Measurements from ENCODE around the gene VARS2. TPM values are rescaled to one million over a fixed set of nuclear protein-coding genes. Genes with fewer than 3 reads are reported as not detected.

The VARS2 gene
- total and polyA plus RNA-seq, 8 donors = 11.3 to 40.6 (median 18.9) TPM

- H3K27ac ChIP-seq = no peak overlapping the region
- no peaks in the 10 kb centered on the region for H3K4me1 ChIP-seq
- H3K4me3 ChIP-seq = no peak overlapping the region
- intact Hi-C loops (cut with DNase I) = no loop called here
- H3K27me3 ChIP-seq = no peaks in the 10 kb centered on the region
- H3K36me3 ChIP-seq = no peaks in the 10 kb centered on the region
- 77 to 83% methylated on average over 4 of the region's 4 CpGs for WGBS, 2 donors
- no peak for FAIRE-seq
- no peaks in the 10 kb centered on the region for H3K9me3 ChIP-seq
- DNase-seq = no peak
- no peak for ATAC-seq
- TF ChIP-seq, protein P1, sequence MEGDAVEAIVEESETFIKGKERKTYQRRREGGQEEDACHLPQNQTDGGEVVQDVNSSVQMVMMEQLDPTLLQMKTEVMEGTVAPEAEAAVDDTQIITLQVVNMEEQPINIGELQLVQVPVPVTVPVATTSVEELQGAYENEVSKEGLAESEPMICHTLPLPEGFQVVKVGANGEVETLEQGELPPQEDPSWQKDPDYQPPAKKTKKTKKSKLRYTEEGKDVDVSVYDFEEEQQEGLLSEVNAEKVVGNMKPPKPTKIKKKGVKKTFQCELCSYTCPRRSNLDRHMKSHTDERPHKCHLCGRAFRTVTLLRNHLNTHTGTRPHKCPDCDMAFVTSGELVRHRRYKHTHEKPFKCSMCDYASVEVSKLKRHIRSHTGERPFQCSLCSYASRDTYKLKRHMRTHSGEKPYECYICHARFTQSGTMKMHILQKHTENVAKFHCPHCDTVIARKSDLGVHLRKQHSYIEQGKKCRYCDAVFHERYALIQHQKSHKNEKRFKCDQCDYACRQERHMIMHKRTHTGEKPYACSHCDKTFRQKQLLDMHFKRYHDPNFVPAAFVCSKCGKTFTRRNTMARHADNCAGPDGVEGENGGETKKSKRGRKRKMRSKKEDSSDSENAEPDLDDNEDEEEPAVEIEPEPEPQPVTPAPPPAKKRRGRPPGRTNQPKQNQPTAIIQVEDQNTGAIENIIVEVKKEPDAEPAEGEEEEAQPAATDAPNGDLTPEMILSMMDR (IDR thresholded peaks at IDR 0.05) = no peak
These were observed 60.6 kb downstream of the VARS2 start for GRCh38 chr6:30974490-30975252.

Small RNAs within 50 kb of the gene (microRNA-seq; reads per million reads assigned to microRNA genes)
- 0.29 to 0.77 reads per million in 2 donors for gene MIR4640

Other genes with a start within 250 kb of the VARS2 start
- gene DHX16, start 241.2 kb upstream of the VARS2 start, total RNA-seq = 10 to 100 TPM; 10.9 to 16.2 (median 13.0) TPM
- 10 to 100 TPM; 41.1 to 44.4 TPM for gene DHX16, start 241.2 kb upstream of the VARS2 start, polyA plus RNA-seq
- 10 to 100 TPM in 2 of 6 donors, 1 to 10 TPM in 4; 5.3 to 27.2 (median 7.8) TPM for gene PPP1R18, start 227.6 kb upstream of the VARS2 start, total RNA-seq
- 10 to 100 TPM; 25.8 to 27.1 TPM for gene PPP1R18, start 227.6 kb upstream of the VARS2 start, polyA plus RNA-seq
- gene NRM, start 223.3 kb upstream of the VARS2 start, total RNA-seq = 1 to 10 TPM; 3.3 to 7.9 (median 4.6) TPM
- 10 to 100 TPM; 18.2 to 23.6 TPM for gene NRM, start 223.3 kb upstream of the VARS2 start, polyA plus RNA-seq
- 10 to 100 TPM; 12.3 to 18.7 (median 13.5) TPM for gene MDC1, start 197.0 kb upstream of the VARS2 start, total RNA-seq
- 10 to 100 TPM; 18.9 to 28.0 TPM for gene MDC1, start 197.0 kb upstream of the VARS2 start, polyA plus RNA-seq
- gene TUBB, start 193.9 kb upstream of the VARS2 start, total RNA-seq = 100 to 1,000 TPM in 4 of 6 donors, 10 to 100 TPM in 2; 66.1 to 171 (median 116) TPM
- 100 to 1,000 TPM in 1 of 2 donors, 10 to 100 TPM in 1; 67.9 to 111 TPM for gene TUBB, start 193.9 kb upstream of the VARS2 start, polyA plus RNA-seq
- 10 to 100 TPM; 45.7 to 92.2 (median 51.3) TPM for gene FLOT1, start 171.6 kb upstream of the VARS2 start, total RNA-seq
- gene FLOT1, start 171.6 kb upstream of the VARS2 start, polyA plus RNA-seq = 100 to 1,000 TPM; 123 to 151 TPM
- 10 to 100 TPM; 23.0 to 87.5 (median 41.3) TPM for gene IER3, start 169.7 kb upstream of the VARS2 start, total RNA-seq
- 100 to 1,000 TPM in 1 of 2 donors, 10 to 100 TPM in 1; 99.4 to 174 TPM for gene IER3, start 169.7 kb upstream of the VARS2 start, polyA plus RNA-seq
- gene DDR1, start 29.7 kb upstream of the VARS2 start, total RNA-seq = 100 to 1,000 TPM in 4 of 6 donors, 10 to 100 TPM in 2; 92.7 to 160 (median 118) TPM
- gene DDR1, start 29.7 kb upstream of the VARS2 start, polyA plus RNA-seq = 100 to 1,000 TPM; 103 to 149 TPM
- 10 to 100 TPM in 5 of 6 donors, 1 to 10 TPM in 1; 9.4 to 23.2 (median 13.0) TPM for gene GTF2H4, start 6.0 kb upstream of the VARS2 start, total RNA-seq
- 10 to 100 TPM; 34.6 to 45.8 TPM for gene GTF2H4, start 6.0 kb upstream of the VARS2 start, polyA plus RNA-seq
- 1 to 10 TPM in 5 of 6 donors, under 1 TPM in 1; 0.83 to 6.6 (median 2.1) TPM for gene SFTA2, start 17.9 kb downstream of the VARS2 start, total RNA-seq
- 10 to 100 TPM; 14.4 to 22.9 TPM for gene SFTA2, start 17.9 kb downstream of the VARS2 start, polyA plus RNA-seq
- gene MUCL3, start 26.7 kb downstream of the VARS2 start, total RNA-seq = 1 to 10 TPM in 1 of 6 donors, under 1 TPM in 1, not detected in 4; 0.09 to 5.6 TPM
- gene MUCL3, start 26.7 kb downstream of the VARS2 start, polyA plus RNA-seq = 1 to 10 TPM in 1 of 2 donors, under 1 TPM in 1; 0.04 to 1.2 TPM
- not detected for gene MUC21, start 69.5 kb downstream of the VARS2 start, total RNA-seq
- gene MUC21, start 69.5 kb downstream of the VARS2 start, polyA plus RNA-seq = under 1 TPM; 0.07 to 0.23 TPM
- gene MUC22, start 96.2 kb downstream of the VARS2 start, total RNA-seq = not detected
- under 1 TPM in 1 of 2 donors, not detected in 1; 0.02 TPM for gene MUC22, start 96.2 kb downstream of the VARS2 start, polyA plus RNA-seq
- gene C6orf15, start 198.3 kb downstream of the VARS2 start, total RNA-seq = not detected
- gene C6orf15, start 198.3 kb downstream of the VARS2 start, polyA plus RNA-seq = not detected
- gene PSORS1C1, start 200.6 kb downstream of the VARS2 start, total RNA-seq = 1 to 10 TPM in 1 of 6 donors, under 1 TPM in 5; 0.06 to 1.4 (median 0.30) TPM
- gene PSORS1C1, start 200.6 kb downstream of the VARS2 start, polyA plus RNA-seq = 1 to 10 TPM in 1 of 2 donors, under 1 TPM in 1; 0.70 to 1.9 TPM
- gene CDSN, start 206.2 kb downstream of the VARS2 start, total RNA-seq = under 1 TPM in 1 of 6 donors, not detected in 5; 0.06 TPM
- gene CDSN, start 206.2 kb downstream of the VARS2 start, polyA plus RNA-seq = under 1 TPM; 0.05 to 0.08 TPM
- gene PSORS1C2, start 224.8 kb downstream of the VARS2 start, total RNA-seq = not detected
- not detected for gene PSORS1C2, start 224.8 kb downstream of the VARS2 start, polyA plus RNA-seq
- gene CCHCR1, start 243.6 kb downstream of the VARS2 start, total RNA-seq = 10 to 100 TPM in 5 of 6 donors, 1 to 10 TPM in 1; 6.7 to 19.3 (median 11.3) TPM
- 10 to 100 TPM; 22.3 to 27.0 TPM for gene CCHCR1, start 243.6 kb downstream of the VARS2 start, polyA plus RNA-seq
- gene TCF19, start 244.4 kb downstream of the VARS2 start, total RNA-seq = 1 to 10 TPM in 5 of 6 donors, under 1 TPM in 1; 0.83 to 2.4 (median 1.8) TPM
- gene TCF19, start 244.4 kb downstream of the VARS2 start, polyA plus RNA-seq = 1 to 10 TPM; 1.9 to 3.4 TPM